Activated effector memory CD4-positive, alpha-beta T cell treated with anti-CD3 and anti-CD28 coated beads, Interleukin-2, amount 50 U/mL, for 16 hours (primary cell): Measurements from ENCODE around the gene NPBWR2.

Experiments
- DNase-seq: peaks from one replicate; pipeline ENCODE4 v3.0.0-alpha.2; 2020

The NPBWR2 gene

DNA sequence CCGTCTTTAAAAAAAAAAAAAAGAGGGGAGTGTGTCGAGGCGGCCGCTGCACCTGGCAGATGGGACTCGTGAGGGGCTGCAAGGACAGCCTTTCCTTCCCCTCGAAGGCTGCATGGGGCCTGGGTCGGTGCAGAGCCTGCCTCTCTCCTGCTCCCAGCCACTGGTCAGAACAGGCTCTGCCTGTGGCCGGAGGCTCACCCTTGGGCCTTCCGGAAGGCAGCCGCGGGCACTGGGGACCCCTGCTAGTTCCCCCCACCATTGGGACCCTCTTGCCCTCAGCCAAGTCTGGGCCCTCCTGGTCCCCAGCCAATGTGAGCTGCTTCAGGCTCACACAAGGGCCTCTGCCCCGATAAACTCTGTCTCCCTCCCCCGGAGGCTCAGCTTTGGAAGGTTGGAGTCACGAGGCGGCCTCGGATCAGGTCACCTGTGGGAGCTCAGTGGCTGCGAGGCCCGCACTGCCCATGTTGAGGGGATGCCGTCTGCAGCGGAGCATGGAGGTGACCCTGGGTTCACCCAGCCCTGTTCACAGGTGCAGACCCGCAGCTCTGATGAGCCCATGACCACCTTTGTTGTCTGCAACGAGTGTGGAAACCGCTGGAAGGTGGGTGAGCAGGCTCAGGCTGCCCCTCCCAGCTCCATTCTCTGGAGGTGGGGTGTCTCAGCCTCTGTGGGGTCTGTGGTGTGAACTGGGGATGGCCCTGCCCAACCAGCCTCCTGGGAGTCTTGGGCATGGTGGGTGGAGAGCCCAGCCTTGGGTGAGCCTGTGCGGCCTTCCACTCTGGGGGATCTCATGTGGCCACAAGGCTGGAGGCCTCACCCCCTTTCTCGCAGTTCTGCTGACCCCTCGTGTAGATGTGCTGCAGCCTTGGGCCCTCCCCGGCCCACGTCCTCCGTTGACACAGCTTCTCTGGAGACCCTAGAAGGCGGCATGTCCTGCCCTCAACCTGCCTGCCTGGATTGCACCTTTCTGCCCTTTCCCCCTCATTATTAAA lies 35.7 kb downstream of the NPBWR2 start:
- DNase-seq, result no peak

- no peak for DNase-seq
Measured at GRCh38 chr20:64070244-64070993, 36.9 kb downstream of the NPBWR2 start.

GRCh38 chr20:64069614-64070243 lies 37.6 kb downstream of the NPBWR2 start:
- DNase-seq, result no peak

DNA sequence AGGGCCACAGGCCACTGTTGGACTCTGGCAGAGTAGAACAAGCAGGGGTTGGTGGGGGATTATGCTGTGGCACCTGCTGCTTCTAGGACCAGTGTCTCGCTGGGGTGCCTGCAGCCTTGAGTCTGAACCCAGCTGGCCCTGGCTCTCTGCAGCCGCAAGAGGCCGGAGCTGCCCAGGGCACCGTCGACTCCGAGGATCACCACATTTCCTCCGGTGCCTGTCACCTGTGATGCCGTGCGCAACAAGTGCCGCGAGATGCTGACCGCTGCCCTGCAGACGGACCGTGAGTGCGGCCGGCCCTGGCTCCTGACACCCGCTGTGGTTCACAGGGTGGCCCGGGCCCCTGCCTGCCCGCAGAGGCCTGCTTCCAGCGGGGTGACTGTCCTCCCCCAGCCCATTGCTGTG lies 38.2 kb downstream of the NPBWR2 start:
- no peak for DNase-seq

- no peak for DNase-seq
Measured at GRCh38 chr20:64068386-64069208, 38.8 kb downstream of the NPBWR2 start.

DNA sequence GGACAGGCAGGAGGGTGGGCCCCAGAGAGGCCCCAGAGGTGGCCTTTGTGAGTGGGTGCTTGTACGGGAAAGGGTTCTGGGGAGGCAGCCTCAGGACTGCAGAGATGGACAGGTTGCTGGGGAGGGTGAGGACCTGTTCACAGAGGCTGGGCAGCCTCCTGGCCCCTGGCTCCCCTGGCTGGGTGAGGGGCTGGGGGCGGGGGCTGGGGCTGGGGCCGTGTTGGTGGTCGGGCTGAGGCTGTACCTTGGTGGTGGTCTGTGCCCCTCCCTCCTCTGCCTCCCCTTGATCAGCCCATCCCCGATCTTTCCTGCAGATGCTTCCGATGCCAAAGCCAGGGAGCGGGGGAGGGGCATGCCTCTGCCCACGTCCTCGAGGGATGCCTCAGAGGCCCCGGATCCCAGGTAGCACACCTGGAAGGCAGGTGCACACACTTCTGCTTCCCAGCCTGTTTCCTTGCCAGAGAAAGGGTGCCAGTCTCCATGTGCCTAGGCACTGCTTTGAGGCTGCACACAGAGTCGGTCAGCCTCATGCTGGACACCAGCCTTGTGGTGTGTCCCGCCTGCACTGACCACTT lies 39.5 kb downstream of the NPBWR2 start:
- no peak for DNase-seq

DNA sequence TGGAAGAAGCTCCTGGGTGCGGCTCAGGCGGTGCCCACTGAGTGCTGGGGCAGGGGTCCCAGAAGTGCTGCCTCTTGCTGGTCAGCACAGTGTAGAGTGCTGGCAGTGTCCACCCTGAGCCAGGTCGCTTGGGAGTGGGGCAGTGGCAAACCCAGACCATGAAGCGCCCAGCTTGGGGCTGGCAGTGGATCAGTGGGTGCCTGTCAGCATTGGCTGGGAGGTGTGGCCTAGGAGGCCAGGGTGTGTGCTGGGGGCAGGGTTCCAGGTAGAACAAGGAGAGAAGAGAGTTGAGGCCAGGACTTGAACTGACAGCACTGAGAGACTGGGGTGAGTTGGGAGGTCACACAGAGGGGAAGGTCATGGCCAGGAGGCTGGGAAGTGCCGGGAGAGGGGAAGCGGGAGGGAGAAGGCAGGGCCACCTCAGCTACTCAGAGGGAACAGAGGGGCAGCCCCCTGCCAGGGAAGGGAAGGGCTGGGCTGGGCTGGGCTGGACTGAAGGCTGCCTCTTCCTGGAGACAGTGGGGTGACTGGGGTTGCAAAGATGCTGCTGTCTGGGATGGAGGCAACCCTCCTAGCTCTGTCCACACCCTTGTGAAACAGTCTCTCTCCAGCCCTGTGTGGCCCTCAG lies 40.2 kb downstream of the NPBWR2 start:
- no peak for DNase-seq

GRCh38 chr20:64065974-64066343 lies 41.4 kb downstream of the NPBWR2 start:
- DNase-seq, result peak; percentile 75

- DNase-seq, result no peak
Measured at GRCh38 chr20:64065062-64065973, 42.0 kb downstream of the NPBWR2 start.

DNA sequence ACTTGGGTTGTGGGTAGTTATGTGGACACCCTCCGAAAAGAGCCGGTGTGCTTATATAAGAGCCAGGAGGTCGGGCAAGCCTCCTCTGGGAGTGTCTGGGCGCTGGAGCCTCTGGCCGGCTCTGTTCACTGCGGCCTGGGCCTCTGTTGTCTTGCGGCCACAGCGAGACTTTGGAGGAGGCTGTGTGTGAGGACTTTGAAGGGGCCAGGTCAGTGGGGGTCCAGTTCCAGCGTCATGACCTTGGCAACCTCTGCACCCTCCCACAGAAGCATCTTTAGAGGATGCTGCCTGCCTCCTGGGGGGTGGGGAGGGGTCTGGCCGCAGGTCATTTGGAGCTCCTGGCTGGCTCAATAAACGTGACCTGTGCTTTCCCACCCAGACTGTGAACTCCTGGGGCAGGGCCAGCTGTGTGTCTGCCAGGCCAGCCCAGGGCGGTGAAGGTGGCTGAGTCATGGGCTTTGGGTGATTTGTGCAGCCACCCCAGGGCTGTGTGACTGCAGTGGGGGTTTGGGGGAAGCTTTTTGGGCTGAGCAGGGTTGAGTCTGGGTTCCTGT lies 43.1 kb downstream of the NPBWR2 start:
- DNase-seq, result no peak

GRCh38 chr20:64063389-64064144 lies 43.8 kb downstream of the NPBWR2 start:
- DNase-seq, result peak; percentile 71

DNA sequence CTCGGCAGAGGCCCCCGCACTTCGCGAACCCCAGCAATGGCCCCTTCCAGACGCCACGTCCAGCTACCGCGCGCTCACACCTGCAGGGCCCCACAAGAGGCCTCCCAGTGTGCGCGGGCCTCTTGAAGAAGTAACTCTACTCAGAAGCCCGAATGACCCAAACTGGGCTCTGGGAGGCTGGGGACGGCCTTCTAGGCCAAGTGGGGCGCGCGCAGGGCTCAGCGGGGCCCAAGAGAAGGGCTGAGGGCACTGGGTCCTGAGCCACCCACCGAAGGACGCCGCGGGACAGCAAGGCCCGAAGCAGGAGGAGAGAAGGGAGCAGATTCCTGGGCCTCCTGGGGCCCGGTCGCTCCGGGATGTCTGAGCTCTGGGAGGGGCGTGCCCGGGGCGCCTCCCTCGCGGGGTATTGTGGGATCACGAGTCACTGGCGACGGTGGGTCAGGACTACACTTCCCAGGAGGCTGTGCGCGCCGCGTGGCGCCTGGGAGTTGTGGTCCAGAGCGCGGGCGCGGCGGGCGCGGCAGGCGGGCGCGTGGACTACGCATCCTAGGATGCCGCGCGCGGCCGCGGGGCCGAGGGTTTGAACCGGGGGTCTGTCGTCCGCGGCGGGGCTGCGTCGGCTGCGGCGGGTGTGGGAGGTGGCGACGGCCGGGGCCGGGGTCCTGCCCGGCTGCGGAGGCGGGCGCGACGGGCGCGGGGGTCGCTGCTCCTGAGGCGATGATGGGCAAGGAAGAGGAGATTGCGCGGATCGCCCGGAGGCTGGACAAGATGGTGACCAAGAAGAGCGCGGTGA lies 44.6 kb downstream of the NPBWR2 start, which contains the start of gene TCEA2:
Gene TCEA2 (plus strand): TSS at position 603 of the 793 bp plus-strand sequence. CDS start 115 bp downstream, at position 718.
- DNase-seq, result peak; percentile 98

- no peak for DNase-seq
Measured at GRCh38 chr20:64062276-64062595, 45.1 kb downstream of the NPBWR2 start.

- DNase-seq, result no peak
Measured at GRCh38 chr20:64058536-64058935, 48.8 kb downstream of the NPBWR2 start.

DNA sequence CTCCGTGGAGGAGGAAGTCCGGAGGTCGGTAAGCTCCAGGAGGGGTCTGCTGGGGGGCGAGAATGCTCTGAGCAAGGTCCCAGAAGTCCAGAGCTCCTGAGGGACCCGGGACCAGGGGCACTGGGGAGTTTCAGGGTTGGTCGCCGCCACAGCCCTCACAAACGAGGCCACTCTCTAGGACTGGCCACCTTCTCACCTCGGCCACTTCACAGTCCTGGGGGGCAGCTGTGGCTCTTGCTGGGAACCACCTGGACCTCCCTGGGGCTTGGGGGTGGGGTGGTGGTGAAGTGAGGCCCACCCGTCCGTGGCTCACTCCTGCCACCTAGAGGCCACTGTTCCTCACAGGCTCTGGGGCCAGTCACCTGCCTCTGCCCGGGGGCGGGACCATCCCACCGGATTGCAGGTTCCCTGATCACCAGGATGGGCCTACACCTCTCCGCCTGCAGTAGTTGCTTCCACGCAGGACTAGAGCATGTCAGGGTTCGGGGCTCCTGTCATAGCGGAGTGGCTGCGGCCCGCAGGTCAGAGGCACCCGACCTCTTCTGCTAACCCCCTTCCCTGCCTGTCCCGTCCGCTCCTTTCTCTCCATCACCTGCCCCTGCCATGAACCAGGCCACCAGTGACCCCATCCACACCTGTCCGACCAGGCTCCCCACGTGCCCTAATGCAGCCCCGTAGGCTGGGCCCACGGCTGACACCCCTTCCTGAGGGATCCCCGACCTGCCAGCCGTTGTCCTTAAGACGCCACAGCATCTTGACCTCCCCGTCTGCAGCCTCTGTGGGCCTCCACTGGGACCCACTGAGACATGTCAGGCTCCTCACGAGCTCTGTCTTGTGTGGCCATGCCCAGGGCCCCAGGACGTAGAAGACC lies 49.5 kb downstream of the NPBWR2 start:
- DNase-seq, result peak; percentile 91

GRCh38 chr20:64056889-64057627 lies 50.3 kb downstream of the NPBWR2 start:
- no peak for DNase-seq

- DNase-seq, result no peak
Measured at GRCh38 chr20:64056639-64056888, 50.8 kb downstream of the NPBWR2 start.
